Measurements from ENCODE around the gene PRH1.

The PRH1 gene

DNA sequence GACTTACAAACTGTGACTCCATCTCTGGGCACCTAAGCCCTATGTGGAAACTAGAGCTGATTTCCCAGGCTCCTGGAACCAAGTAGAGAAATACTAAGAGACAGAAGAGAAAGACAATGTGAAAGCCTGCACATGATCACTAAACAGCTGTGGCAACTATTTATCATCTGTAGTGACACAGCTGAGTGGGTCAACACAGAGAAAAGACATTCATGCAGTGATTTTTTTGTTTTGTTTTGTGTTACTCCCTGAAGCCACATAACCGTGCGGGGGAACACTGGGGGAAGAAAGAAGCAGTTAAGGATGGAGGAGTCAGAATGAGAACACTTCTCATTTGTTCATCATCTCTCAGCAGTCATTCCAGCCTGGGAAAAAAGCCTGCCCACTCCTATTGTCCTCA, 36.3 kb downstream of the PRH1 start:
- Histone ChIP-seq H3K27ac (ENCODE audit: low read length) (no peak overlapping the region), H3K4me2 (ENCODE audit: insufficient read depth, low read length) (no peak overlapping the region)
- no peak for DNase-seq

DNA sequence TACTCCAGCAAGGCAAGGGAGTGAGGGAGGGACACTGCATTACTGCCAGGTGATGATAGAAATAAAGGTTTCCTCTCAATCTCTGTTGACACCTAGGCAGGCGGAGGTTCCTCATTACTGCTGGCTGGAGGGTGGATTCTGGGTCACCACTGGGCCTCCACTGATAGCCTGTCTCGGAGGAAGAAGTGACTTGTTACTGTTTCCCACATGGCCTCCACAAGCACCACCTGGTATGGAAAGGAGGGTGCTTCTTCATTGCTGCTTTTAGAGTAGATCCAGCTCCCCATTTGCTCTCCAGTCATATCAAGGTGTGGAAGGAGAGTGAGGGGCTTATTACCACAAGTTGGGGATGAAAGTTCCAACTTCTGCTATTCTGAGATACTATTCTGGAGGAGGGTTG, 41.2 kb downstream of the PRH1 start:
- peaks cover 13% of the 10 kb centered on the region; the same call in 1 of the 2 replicates for H3K36me3 ChIP-seq (ENCODE audit: insufficient read depth, low read length)
- H3K9me3 ChIP-seq (ENCODE audit: insufficient read depth, low read length, severe bottlenecking) = no peaks in the 10 kb centered on the region
- H3K27me3 ChIP-seq (ENCODE audit: insufficient read depth, low read length, poor library complexity) = no peaks in the 10 kb centered on the region
- H4K20me1 ChIP-seq (ENCODE audit: insufficient read depth, low read length) = no peaks in the 10 kb centered on the region
- H3K79me2 ChIP-seq (ENCODE audit: insufficient read depth, low read length) = no peaks in the 10 kb centered on the region
- H3K4me3 ChIP-seq (ENCODE audit: low read depth in 1 of 2, low read length in 2 of 2) = no peak overlapping the region
- no peak overlapping the region for H3K27ac ChIP-seq (ENCODE audit: low read length)
- H2AFZ ChIP-seq (ENCODE audit: low read depth, low read length) = no peak overlapping the region
- no peak overlapping the region for H3K9ac ChIP-seq (ENCODE audit: low read depth, low read length)
- H3K4me1 ChIP-seq (ENCODE audit: insufficient read depth, low read length) = no peaks in the 10 kb centered on the region
- DNase-seq (no peak), ATAC-seq (ENCODE audit: insufficient read depth, low read depth) (no peak)
- TF ChIP-seq CTCF (IDR thresholded peaks at IDR 0.05; ENCODE audit: borderline replicate concordance, extremely low read depth, low read length, poor library complexity, severe bottlenecking) (no peak), EZH2 (IDR thresholded peaks at IDR 0.05; ENCODE audit: borderline replicate concordance, low read depth, low read length, severe bottlenecking) (no peak)
- H3K4me2 ChIP-seq (ENCODE audit: insufficient read depth, low read length) = no peak overlapping the region

More for the DNA sequence above, 36.3 kb downstream of the PRH1 start:
- H3K27me3 ChIP-seq (ENCODE audit: insufficient read depth, low read length, poor library complexity) = no peaks in the 10 kb centered on the region
- peaks cover 19% of the 10 kb centered on the region; the same call in 1 of the 2 replicates for H3K36me3 ChIP-seq (ENCODE audit: insufficient read depth, low read length)
- no peak overlapping the region for H3K9ac ChIP-seq (ENCODE audit: low read depth, low read length)
- peaks cover 18% of the 10 kb centered on the region for H3K4me1 ChIP-seq (ENCODE audit: insufficient read depth, low read length)
- no peak overlapping the region for H2AFZ ChIP-seq (ENCODE audit: low read depth, low read length)
- H3K4me3 ChIP-seq (ENCODE audit: low read depth in 1 of 2, low read length in 2 of 2) = no peak overlapping the region
- no peaks in the 10 kb centered on the region for H3K9me3 ChIP-seq (ENCODE audit: insufficient read depth, low read length, severe bottlenecking)
- no peak for ATAC-seq (ENCODE audit: insufficient read depth, low read depth)
- TF ChIP-seq EZH2 (IDR thresholded peaks at IDR 0.05; ENCODE audit: borderline replicate concordance, low read depth, low read length, severe bottlenecking) (no peak), CTCF (IDR thresholded peaks at IDR 0.05; ENCODE audit: borderline replicate concordance, extremely low read depth, low read length, poor library complexity, severe bottlenecking) (no peak)
- H3K79me2 ChIP-seq (ENCODE audit: insufficient read depth, low read length) = no peaks in the 10 kb centered on the region
- no peaks in the 10 kb centered on the region for H4K20me1 ChIP-seq (ENCODE audit: insufficient read depth, low read length)

DNA sequence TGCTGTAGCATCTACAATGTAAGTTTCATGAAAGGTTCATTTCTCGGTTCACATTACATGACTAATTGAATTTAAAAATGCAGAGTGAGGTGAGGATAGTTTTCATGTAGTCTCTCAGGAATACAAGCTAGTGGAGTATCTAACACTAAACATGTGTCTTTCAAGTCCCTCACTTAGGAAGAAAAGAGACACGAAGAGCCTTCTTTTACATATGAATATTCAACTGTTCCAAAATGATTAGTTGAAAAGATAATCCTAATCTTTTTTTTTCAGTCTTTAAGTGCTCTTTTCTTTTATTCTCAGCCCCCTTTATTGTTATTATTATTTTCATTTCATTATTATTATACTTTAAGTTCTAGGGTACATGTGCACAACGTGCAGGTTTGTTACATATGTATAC, 45.6 kb downstream of the PRH1 start:
- Histone ChIP-seq H3K9me3 (ENCODE audit: insufficient read depth, low read length, severe bottlenecking) (no peaks in the 10 kb centered on the region), H2AFZ (ENCODE audit: low read depth, low read length) (no peak overlapping the region), H3K4me2 (ENCODE audit: insufficient read depth, low read length) (no peak overlapping the region), H3K79me2 (ENCODE audit: insufficient read depth, low read length) (no peaks in the 10 kb centered on the region), H3K27me3 (ENCODE audit: insufficient read depth, low read length, poor library complexity) (no peaks in the 10 kb centered on the region), H4K20me1 (ENCODE audit: insufficient read depth, low read length) (no peaks in the 10 kb centered on the region), H3K36me3 (ENCODE audit: insufficient read depth, low read length) (peaks cover 5% of the 10 kb centered on the region; the same call in 1 of the 2 replicates), H3K9ac (ENCODE audit: low read depth, low read length) (no peak overlapping the region), H3K4me3 (ENCODE audit: low read depth in 1 of 2, low read length in 2 of 2) (no peak overlapping the region), H3K27ac (ENCODE audit: low read length) (no peak overlapping the region), H3K4me1 (ENCODE audit: insufficient read depth, low read length) (no peaks in the 10 kb centered on the region)
- TF ChIP-seq CTCF (IDR thresholded peaks at IDR 0.05; ENCODE audit: borderline replicate concordance, extremely low read depth, low read length, poor library complexity, severe bottlenecking) = no peak
- no peak for TF ChIP-seq EZH2 (IDR thresholded peaks at IDR 0.05; ENCODE audit: borderline replicate concordance, low read depth, low read length, severe bottlenecking)
- ATAC-seq (ENCODE audit: insufficient read depth, low read depth) (no peak), DNase-seq (no peak)
